ENCODE measurements around the gene AKIRIN2. TPM values are rescaled to one million over a fixed set of nuclear protein-coding genes. Genes with fewer than 3 reads are reported as not detected.
A peak's percentile ranks its signal among the peaks of the same experiment; 100 is the strongest.
"Not testable (repeated sequence)": the region's sequence is repeated elsewhere in the genome, so short reads cannot be mapped to it uniquely, and the experiment has no call there.

Gene AKIRIN2
- total RNA-seq, 2 experiments from 2014 or later: 41.4 to 46.3 TPM

- ChIA-PET CTCF (interaction anchor here (1.3 kb wide), 1 partner anchor 32 kb away, joined by 6 read pairs; no protein-coding TSS in a partner anchor), POLR2A (interaction anchor here (0.6 to 1.4 kb wide), 7 partner anchors 23 to 417 kb away, joined by 3 to 8 read pairs (median 4); no protein-coding TSS in a partner anchor)
- Mint-ChIP-seq H3K4me3 (peak overlapping the region; percentile 87), H3K4me1 (peaks cover 53% of the 10 kb centered on the region), H3K36me3 (ENCODE audit: low read depth) (peaks cover 20% of the 10 kb centered on the region), H3K27me3 (no peaks in the 10 kb centered on the region), H3K27ac (peak overlapping the region; percentile 92), H3K9me3 (ENCODE audit: low read depth) (no peaks in the 10 kb centered on the region)
- peak; percentile 17 for ATAC-seq
- DNase-seq: peak; percentile 63
- intact Hi-C loops (cut with DNase I, micrococcal nuclease): loop anchor here in 1 of 2 experiments (2.0 to 10.0 kb wide), 4 partner anchors 108 to 546 kb away; partner anchors contain the start of genes SMIM8 and ZNF292
Measured at GRCh38 chr6:87700397-87701343, 1.4 kb downstream of the AKIRIN2 start.

- ChIA-PET POLR2A (interaction anchor here (0.6 to 1.4 kb wide), 7 partner anchors 11 to 223 kb away, joined by 4 to 8 read pairs (median 4); no protein-coding TSS in a partner anchor), CTCF (interaction anchor here (0.5 to 1.3 kb wide), 9 partner anchors 9 to 108 kb away, joined by 3 to 6 read pairs (median 4); no protein-coding TSS in a partner anchor)
- ATAC-seq (no peak), DNase-seq (no peak)
- Mint-ChIP-seq H3K9me3 (ENCODE audit: low read depth) (no peaks in the 10 kb centered on the region), H3K27me3 (no peaks in the 10 kb centered on the region), H3K4me3 (peak overlapping the region; percentile 87), H3K36me3 (ENCODE audit: low read depth) (peaks cover 20% of the 10 kb centered on the region), H3K4me1 (peaks cover 53% of the 10 kb centered on the region), H3K27ac (peak overlapping the region; percentile 83)
- intact Hi-C loops (cut with DNase I, micrococcal nuclease): loop anchor here in 1 of 2 experiments (2.0 to 5.0 kb wide), 2 partner anchors 17 to 33 kb away; no protein-coding TSS in a partner anchor
Measured at GRCh38 chr6:87699576-87699975, 2.5 kb downstream of the AKIRIN2 start.

GRCh38 chr6:87698547-87699006 is 3.5 kb downstream of the AKIRIN2 start:
- POLR2A ChIA-PET: interaction anchor here (0.6 to 1.3 kb wide), 6 partner anchors 15 to 509 kb away, joined by 4 to 5 read pairs (median 4); no protein-coding TSS in a partner anchor
- Mint-ChIP-seq H3K4me1 (peaks cover 62% of the 10 kb centered on the region), H3K9me3 (ENCODE audit: low read depth) (no peaks in the 10 kb centered on the region), H3K4me3 (peak overlapping the region; percentile 87), H3K27me3 (no peaks in the 10 kb centered on the region), H3K36me3 (ENCODE audit: low read depth) (peaks cover 24% of the 10 kb centered on the region), H3K27ac (peak overlapping the region; percentile 83)
- ATAC-seq (no peak), DNase-seq (no peak)
- intact Hi-C loops (cut with DNase I, micrococcal nuclease): loop anchor here in 1 of 2 experiments (2.0 to 5.0 kb wide), 2 partner anchors 16 to 34 kb away; no protein-coding TSS in a partner anchor
- CTCF ChIA-PET: interaction anchor here (0.6 to 1.3 kb wide), 7 partner anchors 8 to 529 kb away, joined by 3 to 6 read pairs (median 3); no protein-coding TSS in a partner anchor

- ChIA-PET CTCF (interaction anchor here (0.6 to 1.3 kb wide), 5 partner anchors 10 to 529 kb away, joined by 3 to 6 read pairs (median 4); no protein-coding TSS in a partner anchor), POLR2A (interaction anchor here (0.6 to 1.3 kb wide), 7 partner anchors 9 to 510 kb away, joined by 3 to 5 read pairs (median 4); no protein-coding TSS in a partner anchor)
- Mint-ChIP-seq H3K36me3 (ENCODE audit: low read depth) (peaks cover 24% of the 10 kb centered on the region), H3K9me3 (ENCODE audit: low read depth) (no peaks in the 10 kb centered on the region), H3K27ac (peak overlapping the region; percentile 44), H3K4me1 (peaks cover 60% of the 10 kb centered on the region), H3K4me3 (peak overlapping the region; percentile 87), H3K27me3 (no peaks in the 10 kb centered on the region)
- ATAC-seq (no peak), DNase-seq (no peak)
- intact Hi-C loops (cut with DNase I, micrococcal nuclease): loop anchor here in 1 of 2 experiments (2.0 to 5.0 kb wide), 2 partner anchors 15 to 34 kb away; no protein-coding TSS in a partner anchor
Measured at GRCh38 chr6:87697581-87698546, 4.2 kb downstream of the AKIRIN2 start.

DNA sequence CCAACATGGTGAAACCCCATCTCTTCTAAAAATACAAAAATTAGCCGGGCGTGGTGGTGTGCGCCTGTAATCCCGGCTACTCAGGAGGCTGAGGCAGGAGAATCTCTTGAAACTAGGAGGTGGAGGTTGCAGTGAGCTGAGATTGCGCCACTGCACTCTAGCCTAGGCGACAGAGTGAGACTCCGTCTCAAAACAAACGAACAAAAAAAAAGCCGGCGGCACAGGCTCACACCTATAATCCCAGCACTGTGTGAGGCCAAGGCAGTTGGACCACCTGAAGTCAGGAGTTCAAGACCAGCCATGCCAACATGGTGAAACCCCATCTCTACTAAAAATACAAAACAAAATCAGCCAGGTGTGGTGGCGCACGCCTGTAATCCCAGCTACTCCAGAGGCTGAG is 5.2 kb downstream of the AKIRIN2 start:
- ATAC-seq; H3K4me3 Mint-ChIP-seq; CTCF ChIA-PET; H3K9me3 Mint-ChIP-seq (ENCODE audit: low read depth); DNase-seq; H3K27me3 Mint-ChIP-seq; H3K27ac Mint-ChIP-seq: not testable (repeated sequence)
- POLR2A ChIA-PET: interaction anchor here (1.1 kb wide), 1 partner anchor 8 kb away, joined by 4 read pairs; no protein-coding TSS in a partner anchor
- peaks cover 24% of the 10 kb centered on the region for H3K36me3 Mint-ChIP-seq (ENCODE audit: low read depth)
- intact Hi-C loops (cut with DNase I, micrococcal nuclease): loop anchor here in 1 of 2 experiments (5.0 kb wide), 1 partner anchor 35 kb away; no protein-coding TSS in a partner anchor
- H3K4me1 Mint-ChIP-seq: peaks cover 62% of the 10 kb centered on the region

DNA sequence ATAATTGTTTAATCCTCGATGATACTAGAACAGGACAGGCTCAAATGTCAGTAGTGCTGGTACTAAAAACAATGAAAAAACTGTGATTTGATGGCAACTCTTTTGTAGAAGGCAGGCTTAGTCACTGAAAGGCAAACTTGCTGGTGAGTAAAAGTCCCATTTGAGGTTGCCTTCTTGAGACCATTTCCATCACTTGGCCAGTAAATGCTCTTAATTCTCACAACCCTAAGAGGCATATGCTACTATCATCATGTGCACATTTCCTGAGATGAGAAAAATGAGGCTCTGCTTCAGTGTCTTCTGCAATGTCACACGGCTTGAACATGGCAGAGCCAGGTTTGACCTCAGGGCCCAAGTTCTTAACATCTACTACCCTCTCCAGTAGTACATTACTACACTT is 9.9 kb downstream of the AKIRIN2 start:
- H3K27me3 Mint-ChIP-seq: no peaks in the 10 kb centered on the region
- no peaks in the 10 kb centered on the region for H3K9me3 Mint-ChIP-seq (ENCODE audit: low read depth)
- intact Hi-C loops (cut with DNase I, micrococcal nuclease): no loop called here
- peak overlapping the region; percentile 18 for H3K27ac Mint-ChIP-seq
- peak; percentile 39 for ATAC-seq
- DNase-seq: no peak
- CTCF ChIA-PET: interaction anchor here (0.6 kb wide), 1 partner anchor 47 kb away, joined by 3 read pairs; no protein-coding TSS in a partner anchor
- POLR2A ChIA-PET: interaction anchor here (0.6 kb wide), 1 partner anchor 1036 kb away, joined by 3 read pairs; no protein-coding TSS in a partner anchor
- H3K4me1 Mint-ChIP-seq: peaks cover 66% of the 10 kb centered on the region
- no peak overlapping the region for H3K4me3 Mint-ChIP-seq
- peaks cover 15% of the 10 kb centered on the region for H3K36me3 Mint-ChIP-seq (ENCODE audit: low read depth)

DNA sequence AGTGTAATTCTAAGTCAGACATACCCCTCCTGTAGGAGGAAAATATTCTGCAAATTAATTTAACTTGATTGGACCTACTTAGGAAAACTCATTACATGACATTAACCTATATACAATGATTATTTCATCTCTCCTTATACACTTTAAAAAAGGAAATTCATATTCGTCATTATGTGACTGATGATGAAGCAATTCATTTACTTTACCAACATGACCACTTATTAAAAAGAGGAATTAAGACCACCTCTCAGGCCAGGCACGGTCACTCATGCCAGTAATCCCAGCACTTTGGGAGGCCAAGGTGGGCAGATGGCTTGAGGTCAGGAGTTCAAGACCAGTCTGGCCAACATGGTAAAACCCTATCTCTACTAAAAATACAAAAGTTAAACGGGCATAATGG is 11.6 kb downstream of the AKIRIN2 start:
- ChIA-PET POLR2A (no interaction called here), CTCF (interaction anchor here (0.6 to 0.8 kb wide), 2 partner anchors 9 to 108 kb away, joined by 3 read pairs; no protein-coding TSS in a partner anchor)
- Mint-ChIP-seq H3K4me1 (peaks cover 71% of the 10 kb centered on the region), H3K4me3 (no peak overlapping the region), H3K36me3 (ENCODE audit: low read depth) (peaks cover 22% of the 10 kb centered on the region), H3K27me3 (no peaks in the 10 kb centered on the region), H3K9me3 (ENCODE audit: low read depth) (no peaks in the 10 kb centered on the region), H3K27ac (no peak overlapping the region)
- ATAC-seq: no peak
- intact Hi-C loops (cut with DNase I, micrococcal nuclease): no loop called here
- no peak for DNase-seq

- not testable (repeated sequence) for H3K4me3 Mint-ChIP-seq
- CTCF ChIA-PET: interaction anchor here (1.0 kb wide), 1 partner anchor 10 kb away, joined by 3 read pairs; no protein-coding TSS in a partner anchor
- peaks cover 78% of the 10 kb centered on the region for H3K4me1 Mint-ChIP-seq
Measured at GRCh38 chr6:87687893-87688292, 14.1 kb downstream of the AKIRIN2 start.

GRCh38 chr6:87687296-87687695 is 14.7 kb downstream of the AKIRIN2 start:
- POLR2A ChIA-PET: no interaction called here
- Mint-ChIP-seq H3K27me3 (no peaks in the 10 kb centered on the region), H3K9me3 (ENCODE audit: low read depth) (no peaks in the 10 kb centered on the region), H3K4me1 (peaks cover 80% of the 10 kb centered on the region), H3K27ac (no peak overlapping the region), H3K4me3 (no peak overlapping the region), H3K36me3 (ENCODE audit: low read depth) (peaks cover 19% of the 10 kb centered on the region)
- intact Hi-C loops (cut with DNase I, micrococcal nuclease): no loop called here
- CTCF ChIA-PET: interaction anchor here (1.0 kb wide), 1 partner anchor 11 kb away, joined by 3 read pairs; no protein-coding TSS in a partner anchor
- no peak for DNase-seq
- ATAC-seq: no peak

More at GRCh38 chr6:87687893-87688292, 14.1 kb downstream of the AKIRIN2 start:
- intact Hi-C loops (cut with DNase I, micrococcal nuclease); DNase-seq; ATAC-seq; H3K27ac Mint-ChIP-seq; H3K27me3 Mint-ChIP-seq; H3K9me3 Mint-ChIP-seq (ENCODE audit: low read depth); POLR2A ChIA-PET: not testable (repeated sequence)
- H3K36me3 Mint-ChIP-seq (ENCODE audit: low read depth): peaks cover 19% of the 10 kb centered on the region

- Mint-ChIP-seq H3K4me1 (peaks cover 80% of the 10 kb centered on the region), H3K36me3 (ENCODE audit: low read depth) (peaks cover 20% of the 10 kb centered on the region)
- POLR2A ChIA-PET; H3K9me3 Mint-ChIP-seq (ENCODE audit: low read depth); H3K27me3 Mint-ChIP-seq; H3K27ac Mint-ChIP-seq; intact Hi-C loops (cut with DNase I, micrococcal nuclease); DNase-seq; ATAC-seq; H3K4me3 Mint-ChIP-seq: not testable (repeated sequence)
- CTCF ChIA-PET: interaction anchor here (1.0 kb wide), 1 partner anchor 9 kb away, joined by 3 read pairs; no protein-coding TSS in a partner anchor
Measured at GRCh38 chr6:87686636-87687205, 15.3 kb downstream of the AKIRIN2 start.
